ENCODE results near the gene PGP. TPM values are rescaled to one million over a fixed set of nuclear protein-coding genes. Genes with fewer than 3 reads are reported as not detected.

The PGP gene
- total RNA-seq, 1 donor from 2014 or later, result 30.6 TPM

DNA sequence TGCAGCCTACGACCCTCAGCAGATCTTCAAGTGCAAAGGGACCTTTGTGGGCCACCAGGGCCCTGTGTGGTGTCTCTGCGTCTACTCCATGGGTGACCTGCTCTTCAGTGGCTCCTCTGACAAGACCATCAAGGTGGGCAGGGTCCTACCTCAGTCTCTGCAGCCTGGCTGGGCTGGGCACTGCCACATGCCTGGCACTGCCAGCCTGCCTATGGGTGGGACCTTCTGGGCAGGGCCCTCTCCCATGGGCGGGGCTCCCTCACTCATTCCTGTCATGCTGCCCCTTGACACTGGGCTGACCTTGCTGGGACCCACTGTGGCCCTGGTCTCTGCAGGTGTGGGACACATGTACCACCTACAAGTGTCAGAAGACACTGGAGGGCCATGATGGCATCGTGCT is 40.7 kb downstream of the PGP start:
- no peak for DNase-seq (ENCODE audit: low spot score, unreplicated experiment)
- Mint-ChIP-seq H3K4me1 (ENCODE audit: low read depth) (no peaks in the 10 kb centered on the region), H3K27ac (no peak overlapping the region), H3K4me3 (ENCODE audit: low read depth) (no peak overlapping the region), H3K36me3 (ENCODE audit: insufficient read depth) (peaks cover 11% of the 10 kb centered on the region), H3K9me3 (ENCODE audit: low read depth) (no peaks in the 10 kb centered on the region), H3K27me3 (no peaks in the 10 kb centered on the region)
- TF ChIP-seq, protein P1, sequence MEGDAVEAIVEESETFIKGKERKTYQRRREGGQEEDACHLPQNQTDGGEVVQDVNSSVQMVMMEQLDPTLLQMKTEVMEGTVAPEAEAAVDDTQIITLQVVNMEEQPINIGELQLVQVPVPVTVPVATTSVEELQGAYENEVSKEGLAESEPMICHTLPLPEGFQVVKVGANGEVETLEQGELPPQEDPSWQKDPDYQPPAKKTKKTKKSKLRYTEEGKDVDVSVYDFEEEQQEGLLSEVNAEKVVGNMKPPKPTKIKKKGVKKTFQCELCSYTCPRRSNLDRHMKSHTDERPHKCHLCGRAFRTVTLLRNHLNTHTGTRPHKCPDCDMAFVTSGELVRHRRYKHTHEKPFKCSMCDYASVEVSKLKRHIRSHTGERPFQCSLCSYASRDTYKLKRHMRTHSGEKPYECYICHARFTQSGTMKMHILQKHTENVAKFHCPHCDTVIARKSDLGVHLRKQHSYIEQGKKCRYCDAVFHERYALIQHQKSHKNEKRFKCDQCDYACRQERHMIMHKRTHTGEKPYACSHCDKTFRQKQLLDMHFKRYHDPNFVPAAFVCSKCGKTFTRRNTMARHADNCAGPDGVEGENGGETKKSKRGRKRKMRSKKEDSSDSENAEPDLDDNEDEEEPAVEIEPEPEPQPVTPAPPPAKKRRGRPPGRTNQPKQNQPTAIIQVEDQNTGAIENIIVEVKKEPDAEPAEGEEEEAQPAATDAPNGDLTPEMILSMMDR (IDR thresholded peaks at IDR 0.05; ENCODE audit: unreplicated experiment), result no peak

DNA sequence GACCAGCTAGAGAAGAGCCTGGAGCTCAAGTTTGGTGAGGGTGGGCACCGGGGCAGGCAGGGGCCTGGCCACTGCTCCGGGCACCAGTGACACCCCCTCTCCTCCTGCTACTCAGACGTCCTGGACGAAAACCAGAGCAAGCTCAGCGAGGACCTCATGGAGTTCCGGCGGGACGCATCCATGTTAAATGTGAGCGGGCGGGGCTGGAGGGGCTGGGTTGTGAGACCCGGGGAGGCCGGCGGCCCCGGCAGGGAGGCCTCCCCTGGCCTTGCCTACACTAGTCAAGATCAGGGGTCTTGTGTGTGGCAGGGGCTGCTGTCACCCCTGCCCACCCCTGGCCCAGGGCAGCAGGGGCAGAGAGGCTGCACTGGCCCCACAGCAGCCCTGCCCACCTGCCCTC is 41.3 kb downstream of the PGP start:
- TF ChIP-seq, protein P1 (IDR thresholded peaks at IDR 0.05; ENCODE audit: unreplicated experiment), result no peak
- no peak overlapping the region for H3K27ac Mint-ChIP-seq
- H3K4me3 Mint-ChIP-seq (ENCODE audit: low read depth), result no peak overlapping the region
- H3K36me3 Mint-ChIP-seq (ENCODE audit: insufficient read depth), result peaks cover 11% of the 10 kb centered on the region
- DNase-seq (ENCODE audit: low spot score, unreplicated experiment), result no peak
- H3K4me1 Mint-ChIP-seq (ENCODE audit: low read depth), result no peaks in the 10 kb centered on the region
- H3K9me3 Mint-ChIP-seq (ENCODE audit: low read depth), result no peaks in the 10 kb centered on the region
- no peaks in the 10 kb centered on the region for H3K27me3 Mint-ChIP-seq

DNA sequence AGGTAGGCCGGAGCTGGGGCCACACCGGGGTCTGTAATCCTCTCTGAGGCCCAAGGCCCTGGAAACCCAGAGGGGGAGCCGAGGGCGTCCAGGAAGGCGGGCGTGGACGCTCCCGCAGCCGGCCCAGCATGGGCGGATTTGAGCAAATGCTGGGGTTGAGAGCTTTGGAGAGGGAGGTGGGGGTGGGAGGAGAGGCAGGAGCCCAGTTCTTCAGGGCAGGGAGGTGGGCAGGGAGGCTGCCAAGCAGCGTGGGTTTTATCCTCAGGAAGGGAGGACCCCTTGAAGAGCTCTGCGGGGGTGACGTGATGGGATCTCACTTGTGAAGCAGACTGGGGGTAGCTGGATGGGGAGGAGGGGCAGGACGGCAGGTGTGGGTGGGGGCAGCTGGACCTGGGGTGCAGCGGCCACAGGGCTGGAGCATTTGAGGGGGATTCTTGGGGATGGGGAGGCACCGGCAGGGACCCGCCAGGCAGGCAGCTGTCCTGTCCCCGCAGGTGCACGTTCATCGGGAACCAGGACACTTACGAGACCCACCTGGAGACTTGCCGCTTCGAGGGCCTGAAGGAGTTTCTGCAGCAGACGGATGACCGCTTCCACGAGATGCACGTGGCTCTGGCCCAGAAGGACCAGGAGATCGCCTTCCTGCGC is 41.8 kb downstream of the PGP start:
- Mint-ChIP-seq H3K36me3 (ENCODE audit: insufficient read depth) (peaks cover 11% of the 10 kb centered on the region), H3K4me3 (ENCODE audit: low read depth) (no peak overlapping the region), H3K9me3 (ENCODE audit: low read depth) (no peaks in the 10 kb centered on the region), H3K27me3 (no peaks in the 10 kb centered on the region), H3K4me1 (ENCODE audit: low read depth) (no peaks in the 10 kb centered on the region), H3K27ac (no peak overlapping the region)
- TF ChIP-seq, protein P1 (IDR thresholded peaks at IDR 0.05; ENCODE audit: unreplicated experiment), result no peak
- no peak for DNase-seq (ENCODE audit: low spot score, unreplicated experiment)

DNA sequence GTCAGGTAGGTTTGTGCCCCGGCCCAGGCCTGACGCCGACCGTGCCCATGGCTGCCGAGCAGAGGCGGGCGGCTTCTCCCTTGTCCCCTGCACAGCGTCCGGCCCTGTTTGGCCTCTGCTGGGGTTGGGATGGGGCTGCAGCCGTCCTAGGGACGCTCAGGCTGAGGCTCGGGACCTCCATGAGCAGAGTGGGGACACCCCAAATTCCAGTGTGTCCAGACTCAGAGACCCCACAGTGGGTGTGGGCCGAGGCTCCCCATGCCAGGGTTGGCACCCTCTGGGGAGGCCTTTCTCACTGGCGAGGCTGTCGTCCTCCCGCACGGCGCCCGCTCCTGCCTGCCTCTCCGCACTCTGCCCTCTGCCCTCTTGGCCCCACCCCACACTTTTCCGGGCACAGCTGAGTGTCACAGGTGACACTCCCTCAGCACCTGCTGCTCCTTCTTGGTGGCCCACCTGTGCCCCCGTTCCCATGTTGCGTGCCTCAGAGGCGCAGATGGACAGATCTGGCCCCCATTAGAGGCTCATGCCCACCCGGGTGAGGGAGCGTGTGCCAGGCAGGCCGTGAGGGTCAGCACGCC is 43.0 kb downstream of the PGP start:
- Mint-ChIP-seq H3K4me3 (ENCODE audit: low read depth) (no peak overlapping the region), H3K36me3 (ENCODE audit: insufficient read depth) (peaks cover 8% of the 10 kb centered on the region), H3K4me1 (ENCODE audit: low read depth) (no peaks in the 10 kb centered on the region), H3K27ac (no peak overlapping the region), H3K27me3 (no peaks in the 10 kb centered on the region), H3K9me3 (ENCODE audit: low read depth) (no peaks in the 10 kb centered on the region)
- TF ChIP-seq, protein P1 (IDR thresholded peaks at IDR 0.05; ENCODE audit: unreplicated experiment), result no peak
- no peak for DNase-seq (ENCODE audit: low spot score, unreplicated experiment)

DNA sequence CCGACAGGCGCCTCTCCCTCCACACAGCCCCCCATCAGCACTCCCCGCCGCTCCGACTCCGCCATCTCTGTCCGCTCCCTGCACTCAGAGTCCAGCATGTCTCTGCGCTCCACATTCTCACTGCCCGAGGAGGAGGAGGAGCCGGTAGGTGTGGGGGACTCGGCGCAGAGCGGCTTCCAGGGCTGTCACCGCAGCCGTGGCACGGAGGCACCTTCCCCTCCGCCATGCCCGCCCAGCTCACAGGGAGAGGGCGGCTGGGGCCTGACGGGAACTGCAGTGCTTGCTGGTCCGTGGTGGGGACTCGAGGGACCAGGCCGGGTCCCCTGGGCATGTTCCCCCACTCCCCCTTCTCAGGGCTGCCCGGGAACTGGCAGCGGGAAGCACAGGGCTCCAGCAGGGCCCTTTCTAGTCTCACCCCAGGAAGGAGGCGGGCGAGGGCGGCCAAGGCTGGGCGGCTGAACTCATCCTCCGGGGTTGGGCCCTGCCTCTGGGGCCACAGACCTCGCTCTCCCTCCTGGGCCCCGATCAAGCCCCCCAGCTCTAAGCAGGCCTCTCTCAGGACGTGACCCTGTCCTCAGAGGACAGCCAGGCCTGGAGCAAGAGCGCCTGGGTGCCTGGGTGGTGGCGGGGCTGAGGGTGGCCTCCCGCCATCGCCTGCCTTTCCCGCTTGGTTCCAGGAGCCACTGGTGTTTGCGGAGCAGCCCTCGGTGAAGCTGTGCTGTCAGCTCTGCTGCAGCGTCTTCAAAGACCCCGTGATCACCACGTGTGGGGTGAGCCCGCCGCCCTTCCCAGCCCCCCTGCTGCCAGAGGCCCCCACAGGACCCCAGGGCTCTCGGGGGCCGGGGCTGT is 43.8 kb downstream of the PGP start:
- no peak for DNase-seq (ENCODE audit: low spot score, unreplicated experiment)
- Mint-ChIP-seq H3K27me3 (no peaks in the 10 kb centered on the region), H3K27ac (no peak overlapping the region), H3K9me3 (ENCODE audit: low read depth) (no peaks in the 10 kb centered on the region), H3K4me1 (ENCODE audit: low read depth) (no peaks in the 10 kb centered on the region), H3K4me3 (ENCODE audit: low read depth) (no peak overlapping the region), H3K36me3 (ENCODE audit: insufficient read depth) (peaks cover 8% of the 10 kb centered on the region)
- TF ChIP-seq, protein P1 (IDR thresholded peaks at IDR 0.05; ENCODE audit: unreplicated experiment), result no peak

Data from progenitor cell of endocrine pancreas (in vitro differentiated cells).